ENCODE results near the gene ZSCAN18.
"Not testable (repeated sequence)": the region's sequence is repeated elsewhere in the genome, so short reads cannot be mapped to it uniquely, and the experiment has no call there.

ZSCAN18 gene, protein sequence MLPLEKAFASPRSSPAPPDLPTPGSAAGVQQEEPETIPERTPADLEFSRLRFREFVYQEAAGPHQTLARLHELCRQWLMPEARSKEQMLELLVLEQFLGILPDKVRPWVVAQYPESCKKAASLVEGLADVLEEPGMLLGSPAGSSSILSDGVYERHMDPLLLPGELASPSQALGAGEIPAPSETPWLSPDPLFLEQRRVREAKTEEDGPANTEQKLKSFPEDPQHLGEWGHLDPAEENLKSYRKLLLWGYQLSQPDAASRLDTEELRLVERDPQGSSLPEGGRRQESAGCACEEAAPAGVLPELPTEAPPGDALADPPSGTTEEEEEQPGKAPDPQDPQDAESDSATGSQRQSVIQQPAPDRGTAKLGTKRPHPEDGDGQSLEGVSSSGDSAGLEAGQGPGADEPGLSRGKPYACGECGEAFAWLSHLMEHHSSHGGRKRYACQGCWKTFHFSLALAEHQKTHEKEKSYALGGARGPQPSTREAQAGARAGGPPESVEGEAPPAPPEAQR

DNA sequence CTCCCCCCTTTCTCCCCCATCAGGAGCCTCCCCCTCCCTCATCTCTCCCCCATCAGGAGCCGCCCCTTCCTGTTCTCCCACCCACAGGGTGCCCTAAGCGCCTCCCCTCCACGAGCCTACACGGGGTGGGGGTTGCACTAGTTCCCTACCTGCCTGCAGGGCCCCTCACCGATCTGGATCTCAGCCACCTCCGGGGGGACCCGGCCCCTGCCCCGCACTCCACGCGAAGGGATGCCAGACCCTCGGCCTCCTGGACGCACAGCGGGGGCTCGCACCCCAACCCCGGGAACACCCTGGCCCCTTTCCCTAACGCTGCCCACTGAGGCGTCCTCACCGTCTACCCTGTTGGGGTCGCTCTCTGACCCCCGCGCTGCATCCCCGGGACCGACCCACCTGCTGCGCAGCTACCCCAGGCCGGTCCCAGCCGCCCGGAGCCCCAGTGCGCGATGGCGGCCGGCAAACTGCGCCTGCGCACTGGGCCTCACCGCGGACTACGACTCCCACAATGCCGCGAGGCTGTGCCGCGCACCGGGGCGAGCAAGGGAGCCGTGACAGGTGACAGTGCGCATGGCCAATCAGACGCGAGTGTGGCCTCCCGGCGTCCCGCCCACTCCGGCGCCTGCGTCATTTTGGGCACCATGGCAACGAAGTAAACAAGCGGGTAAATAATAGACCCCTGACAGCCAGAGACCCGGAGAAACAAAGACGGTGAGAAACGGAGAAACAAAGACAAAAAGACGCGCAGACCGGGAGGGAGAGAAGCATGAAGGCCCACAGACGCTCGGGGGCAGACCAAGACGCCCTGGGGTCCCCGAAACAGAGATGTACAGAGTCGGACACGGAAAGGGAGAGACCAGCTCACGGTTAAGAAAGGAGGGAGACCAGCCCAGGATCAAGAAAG is at the start of gene ZSCAN18:
ZSCAN18 (minus strand) TSS at position 451 of the 901 bp plus-strand sequence. CDS start 7,964 bp downstream, outside the sequence.
- peak; percentile 95 for DNase-seq (ENCODE audit: low read depth)

DNA sequence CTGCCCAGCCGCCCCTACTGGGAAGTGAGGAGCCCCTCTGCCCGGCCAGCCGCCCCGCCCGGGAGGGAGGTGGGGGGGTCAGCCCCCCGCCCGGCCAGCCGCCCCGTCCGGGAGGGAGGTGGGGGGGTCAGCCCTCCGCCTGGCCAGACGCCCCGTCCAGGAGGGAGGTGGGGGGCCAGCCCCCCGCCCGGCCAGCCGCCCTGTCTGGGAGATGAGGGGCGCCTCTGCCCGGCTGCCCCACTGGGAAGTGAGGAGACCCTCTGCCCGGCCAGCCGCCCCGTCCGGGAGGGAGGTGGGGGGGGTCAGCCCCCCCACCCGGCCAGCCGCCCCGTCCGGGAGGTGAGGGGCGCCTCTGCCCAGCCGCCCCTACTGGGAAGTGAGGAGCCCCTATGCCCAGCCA is 49.4 kb upstream of the ZSCAN18 start:
- DNase-seq (ENCODE audit: low read depth): not testable (repeated sequence)

DNA sequence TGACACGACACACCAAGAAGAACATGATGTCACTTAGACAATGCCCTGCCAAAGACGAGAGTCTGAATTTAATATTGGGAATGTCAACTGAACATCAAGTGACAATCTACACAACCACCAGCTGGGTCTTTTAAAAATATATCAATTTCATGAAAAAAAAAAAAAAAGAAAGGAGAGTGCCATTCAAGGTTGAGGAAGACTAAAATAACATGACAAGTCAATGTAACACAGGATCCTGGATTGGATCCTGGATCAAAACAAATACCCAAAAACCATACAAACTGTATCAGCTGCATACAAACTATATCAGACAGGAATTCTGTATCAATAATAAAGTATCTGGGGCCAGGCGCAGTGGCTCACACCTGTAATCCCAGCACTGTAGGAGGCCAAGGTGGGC is 47.8 kb upstream of the ZSCAN18 start:
- no peak for DNase-seq (ENCODE audit: low read depth)

DNA sequence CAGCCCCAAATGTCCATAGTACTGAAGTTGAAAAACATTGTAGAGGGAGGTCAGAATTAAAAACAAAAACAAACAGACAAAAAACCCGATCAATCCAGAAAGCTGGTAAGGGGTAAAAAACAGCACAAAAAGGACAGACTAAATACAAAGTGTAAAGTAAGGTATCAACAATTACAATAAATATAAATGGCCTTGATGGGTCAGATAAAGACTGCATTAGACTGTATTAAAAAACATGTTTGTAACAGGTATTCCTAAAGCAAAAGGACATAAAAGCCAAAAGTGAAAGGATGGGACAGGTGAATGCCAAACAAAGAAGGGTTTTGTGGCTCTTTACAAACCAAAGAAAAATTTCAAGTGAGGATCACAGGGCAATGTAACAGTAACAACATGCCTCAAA is 36.2 kb upstream of the ZSCAN18 start:
- no peak for DNase-seq (ENCODE audit: low read depth)

DNA sequence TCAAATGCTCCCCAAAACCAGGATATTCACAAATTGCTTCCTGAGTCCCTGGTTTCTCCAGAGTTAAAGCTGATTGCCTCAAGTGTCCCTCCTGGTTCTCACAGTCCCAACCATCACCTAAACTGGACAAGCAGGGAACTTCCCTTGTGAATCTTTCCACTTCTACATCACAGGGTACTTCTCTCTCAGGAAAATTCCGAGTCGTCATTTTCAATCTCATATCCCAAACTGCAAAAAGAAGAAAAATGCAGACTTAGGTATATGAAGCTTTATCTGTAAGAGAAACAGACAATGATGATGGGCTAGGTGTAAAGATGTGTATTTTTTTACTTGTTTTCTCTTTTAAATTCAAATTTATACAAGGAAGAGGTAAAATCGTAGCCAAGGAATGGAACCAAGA is 31.3 kb upstream of the ZSCAN18 start:
- DNase-seq (ENCODE audit: low read depth): no peak

DNA sequence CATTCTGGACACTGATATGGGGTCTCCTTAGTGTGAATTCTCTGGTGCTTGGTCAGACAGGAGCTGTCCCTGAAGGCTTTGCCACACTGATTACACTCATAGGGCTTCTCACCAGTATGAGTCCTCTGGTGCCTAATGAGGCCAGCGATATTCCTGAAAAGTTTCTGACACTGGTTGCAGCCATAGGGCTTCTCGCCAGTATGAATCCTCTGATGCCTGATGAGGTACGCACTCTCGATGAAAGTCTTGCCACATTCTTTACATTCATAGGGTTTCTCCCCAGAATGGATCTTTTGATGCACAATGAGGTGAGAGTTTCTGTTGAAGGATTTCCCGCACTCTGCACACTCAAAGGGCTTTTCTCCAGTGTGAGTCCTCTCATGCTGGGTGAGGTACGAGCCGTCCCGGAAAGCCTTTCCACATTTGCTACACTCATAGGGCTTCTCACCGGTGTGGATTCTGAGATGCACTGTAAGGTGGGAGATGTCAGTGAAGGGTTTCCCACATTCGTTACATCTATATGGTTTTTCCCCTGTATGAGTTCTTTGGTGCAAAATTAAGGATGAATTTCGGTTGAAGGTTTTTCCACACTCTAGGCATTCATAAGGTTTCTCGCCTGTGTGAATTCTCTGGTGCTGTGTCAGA is 30.1 kb upstream of the ZSCAN18 start:
- no peak for DNase-seq (ENCODE audit: low read depth)

DNA sequence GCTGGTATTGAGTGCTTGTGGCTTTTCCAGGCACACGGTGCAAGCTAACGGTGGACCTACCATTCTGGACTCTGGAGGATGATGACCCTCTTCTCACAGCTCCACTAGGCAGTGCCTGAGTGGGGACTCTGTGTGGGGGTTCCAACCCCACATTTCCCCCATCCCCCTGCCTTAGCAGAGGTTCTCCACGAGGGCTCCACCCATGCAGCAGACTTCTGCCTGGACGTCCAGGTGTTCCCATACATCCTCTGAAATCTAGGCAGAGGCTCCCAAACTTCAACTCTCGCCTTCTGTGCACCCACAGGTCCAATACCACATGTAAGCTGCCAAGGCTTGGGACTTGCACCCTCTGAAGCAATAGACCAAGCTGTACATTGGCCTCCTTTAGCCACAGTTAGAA is 25.3 kb upstream of the ZSCAN18 start:
- DNase-seq (ENCODE audit: low read depth): no peak

DNA sequence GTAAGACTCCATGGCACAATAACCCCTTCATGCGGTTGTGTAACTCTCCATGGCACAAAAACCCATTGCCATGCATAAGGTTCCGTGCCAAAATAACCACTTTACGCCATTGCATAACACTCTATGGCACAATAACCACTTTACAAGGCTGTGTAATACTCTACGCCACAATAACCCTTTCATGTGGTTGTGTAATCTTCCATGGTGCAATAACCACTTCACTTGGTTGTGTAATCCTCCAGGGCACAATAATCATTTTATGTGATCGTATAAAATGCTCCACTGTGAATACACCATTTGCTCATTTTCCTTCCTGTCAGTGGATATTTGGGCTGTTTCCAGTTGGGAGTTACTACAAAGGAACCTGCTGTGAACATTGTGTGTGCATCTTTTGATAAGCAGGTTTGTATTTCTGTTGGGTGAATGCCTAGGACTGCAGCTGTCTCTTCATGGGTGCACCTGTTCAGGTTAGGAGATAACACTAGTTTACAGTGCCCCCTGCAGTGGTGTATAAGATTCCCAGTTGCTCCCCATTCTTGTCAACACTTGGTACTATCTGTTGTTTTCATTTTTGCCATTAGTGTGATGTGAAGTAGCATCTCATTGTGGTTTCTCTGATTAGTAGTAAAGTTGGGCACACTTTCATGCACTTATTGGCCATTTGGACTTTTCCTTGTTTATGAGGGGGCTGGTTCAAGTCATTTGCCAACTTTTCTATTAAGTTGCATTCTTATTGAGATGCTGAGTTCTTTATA is 21.1 kb upstream of the ZSCAN18 start:
- no peak for DNase-seq (ENCODE audit: low read depth)

DNA sequence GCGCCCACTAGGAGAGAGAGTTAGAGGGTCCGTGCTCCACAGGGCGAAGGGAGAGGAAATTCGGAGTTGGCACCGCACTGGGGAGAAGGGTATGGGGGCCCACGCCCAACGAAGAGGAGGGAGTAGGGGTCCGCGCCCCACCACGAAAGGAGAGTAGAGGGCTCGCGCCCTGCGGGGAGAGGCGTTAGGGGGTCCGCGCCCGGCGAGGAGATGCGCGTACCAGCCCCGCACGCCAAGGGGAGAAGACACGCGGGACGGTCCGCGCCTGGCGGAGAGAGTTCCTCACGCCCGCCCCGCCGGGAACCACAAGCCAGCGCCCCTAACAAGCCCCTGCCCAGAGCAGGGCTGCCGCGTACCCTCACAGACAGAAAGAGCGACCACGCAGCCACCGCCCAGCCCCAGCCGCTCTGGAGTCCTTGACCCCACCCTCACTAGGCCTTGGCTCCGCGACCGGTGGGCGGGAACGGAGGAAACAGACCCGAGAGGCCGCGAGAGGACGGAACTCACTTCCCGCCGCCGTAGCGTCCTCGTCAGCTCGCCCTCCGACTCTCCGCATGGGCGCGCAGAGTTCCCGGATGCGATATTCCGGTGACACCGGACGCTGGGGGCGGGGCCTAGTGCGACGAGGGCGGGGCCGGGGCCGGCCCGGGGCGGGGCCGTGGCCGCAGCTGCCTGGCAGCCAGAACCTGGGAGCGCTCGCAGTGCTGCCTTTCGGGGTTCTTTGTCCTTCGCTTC is 20.0 kb upstream of the ZSCAN18 start:
- no peak for DNase-seq (ENCODE audit: low read depth)

DNA sequence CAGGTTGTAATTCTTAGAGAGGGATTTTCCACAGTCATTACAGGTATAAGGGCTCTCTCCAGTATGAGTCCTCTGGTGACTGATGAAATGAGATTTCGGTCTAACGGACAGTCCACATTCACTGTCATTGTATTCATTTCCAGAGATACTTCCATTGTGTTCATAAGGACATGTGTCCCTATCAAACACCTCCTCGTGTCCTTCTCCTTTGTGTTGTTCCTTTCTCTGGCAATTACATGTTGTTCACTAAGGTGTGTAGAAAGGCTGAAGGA is 10.5 kb upstream of the ZSCAN18 start:
- DNase-seq (ENCODE audit: low read depth): no peak

DNA sequence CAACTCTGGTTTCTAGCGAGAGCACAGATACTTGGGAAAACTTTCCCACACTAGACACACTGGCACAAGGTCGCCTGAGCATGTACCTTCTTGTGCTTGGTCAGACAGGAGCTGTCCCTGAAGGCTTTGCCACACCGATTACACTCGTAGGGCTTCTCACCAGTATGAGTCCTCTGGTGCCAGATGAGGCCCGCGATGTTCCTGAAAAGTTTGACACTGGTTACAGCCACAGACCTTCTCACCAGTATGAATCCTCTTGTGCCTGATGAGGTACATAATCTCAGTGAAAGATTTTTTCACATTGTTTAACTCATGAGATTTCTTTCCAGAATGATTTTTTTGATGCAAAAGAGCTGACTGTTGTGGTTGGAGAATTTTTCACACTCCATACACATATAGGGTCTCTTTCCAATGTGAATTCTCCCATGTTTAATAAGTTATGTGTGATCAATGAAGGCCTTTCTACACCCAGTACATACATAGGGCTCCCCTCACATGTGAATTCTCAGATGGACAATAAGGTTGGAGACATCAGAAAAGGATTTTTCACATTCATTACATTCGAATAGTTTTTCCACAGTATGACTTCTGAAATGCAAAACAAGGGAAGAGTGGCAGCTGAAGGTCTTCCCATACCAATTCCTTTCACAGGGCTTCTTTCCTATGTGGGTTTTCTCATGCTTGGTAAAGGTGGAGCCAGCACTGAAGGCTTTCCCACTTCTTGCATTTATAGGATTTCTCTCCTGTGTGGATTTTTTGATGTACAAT is 9.9 kb upstream of the ZSCAN18 start:
- DNase-seq (ENCODE audit: low read depth): no peak

DNA sequence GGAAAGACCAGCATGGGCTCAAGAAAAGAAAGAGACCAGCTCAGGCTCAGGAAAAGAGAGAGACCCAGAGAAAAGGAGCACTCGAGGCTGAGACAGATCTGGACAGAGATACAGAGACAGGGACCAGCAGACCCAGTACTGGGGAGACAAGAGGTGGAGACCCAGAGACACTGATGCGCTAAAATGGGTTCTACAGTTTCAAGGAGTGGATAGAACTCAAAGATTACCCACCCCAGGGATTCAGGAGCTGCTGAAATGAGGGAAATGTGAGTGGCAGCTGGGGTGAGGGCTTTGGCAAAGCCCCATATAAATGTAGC is 609 bp upstream of the ZSCAN18 start:
- no peak for DNase-seq (ENCODE audit: low read depth)

DNA sequence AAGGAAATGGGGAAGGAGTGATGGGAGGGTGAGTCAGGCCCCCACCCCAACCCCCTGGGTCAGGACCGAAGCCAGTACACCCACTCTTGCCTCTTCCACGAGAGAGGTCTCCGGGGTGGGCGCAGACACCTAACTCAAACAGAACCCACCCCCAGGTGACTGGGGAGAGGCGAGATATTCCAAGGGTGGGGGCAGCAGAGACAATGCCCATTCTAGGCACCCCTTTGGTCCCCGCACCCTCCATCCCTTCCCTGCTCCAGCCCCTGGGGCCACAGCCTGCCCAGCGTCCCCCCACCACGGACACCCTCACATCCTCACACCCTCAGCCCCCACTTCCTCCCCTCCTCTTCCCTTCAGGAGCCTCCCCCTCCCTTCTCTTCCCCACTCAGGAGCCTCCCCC is 682 bp downstream of the ZSCAN18 start:
- no peak for DNase-seq (ENCODE audit: low read depth)

DNA sequence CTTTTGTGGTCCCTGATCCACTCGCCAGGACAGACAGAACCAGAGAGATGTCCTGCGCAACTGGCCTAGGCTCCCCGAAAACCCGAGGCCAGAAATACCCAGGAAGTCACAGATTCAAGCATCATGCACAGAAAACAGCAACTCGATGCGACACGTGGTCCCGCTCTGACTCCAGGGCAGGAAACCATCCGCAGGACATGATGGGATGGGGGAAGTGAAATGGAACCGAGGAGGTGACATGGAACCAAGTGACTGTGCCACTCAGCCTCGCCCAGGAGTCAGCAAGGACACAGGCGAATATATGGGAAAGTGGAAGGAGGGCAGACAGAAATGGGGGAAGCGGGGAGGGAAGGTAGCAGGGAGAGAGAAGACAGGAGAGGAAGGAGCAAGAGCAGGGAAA is 1.1 kb downstream of the ZSCAN18 start:
- no peak for DNase-seq (ENCODE audit: low read depth)

DNA sequence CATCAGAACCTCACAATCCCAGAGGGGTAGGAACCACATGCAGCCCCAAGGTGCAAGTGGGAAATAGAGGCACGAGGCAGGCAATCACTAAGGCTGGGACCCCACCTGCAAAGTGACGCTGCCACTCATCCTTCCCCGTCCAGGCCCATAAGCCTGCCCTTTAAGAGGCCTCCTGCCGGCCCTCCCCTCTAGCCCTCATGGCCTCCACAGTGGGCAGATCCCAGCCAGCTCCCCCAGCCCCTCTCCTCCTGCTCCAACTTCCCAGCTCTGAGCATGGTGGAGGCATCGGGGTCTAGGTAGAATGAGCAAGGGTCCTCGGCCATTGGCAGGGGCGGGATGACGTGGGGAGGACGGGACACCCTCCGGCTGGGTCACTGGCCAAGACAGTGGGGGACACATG is 2.7 kb downstream of the ZSCAN18 start:
- no peak for DNase-seq (ENCODE audit: low read depth)

DNA sequence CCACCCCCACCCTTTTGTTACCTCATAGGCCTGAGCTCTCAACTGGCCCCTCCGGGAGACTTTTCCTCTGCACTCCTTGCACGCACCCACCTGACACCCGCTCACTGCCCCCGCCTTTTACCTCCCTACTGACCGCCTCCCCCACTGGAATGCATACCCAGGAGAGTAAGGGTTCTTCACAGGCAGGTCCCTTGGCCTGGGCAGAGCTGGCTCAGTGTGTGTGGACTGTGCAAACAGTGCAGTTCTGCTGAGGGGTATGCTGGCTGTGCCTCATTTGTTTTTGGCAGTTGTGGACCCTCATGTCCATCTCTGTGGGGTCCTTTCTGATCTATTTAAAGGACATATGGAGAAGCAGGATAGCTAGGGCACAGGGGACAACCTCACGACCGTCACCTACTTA is 5.0 kb downstream of the ZSCAN18 start:
- DNase-seq (ENCODE audit: low read depth): no peak

DNA sequence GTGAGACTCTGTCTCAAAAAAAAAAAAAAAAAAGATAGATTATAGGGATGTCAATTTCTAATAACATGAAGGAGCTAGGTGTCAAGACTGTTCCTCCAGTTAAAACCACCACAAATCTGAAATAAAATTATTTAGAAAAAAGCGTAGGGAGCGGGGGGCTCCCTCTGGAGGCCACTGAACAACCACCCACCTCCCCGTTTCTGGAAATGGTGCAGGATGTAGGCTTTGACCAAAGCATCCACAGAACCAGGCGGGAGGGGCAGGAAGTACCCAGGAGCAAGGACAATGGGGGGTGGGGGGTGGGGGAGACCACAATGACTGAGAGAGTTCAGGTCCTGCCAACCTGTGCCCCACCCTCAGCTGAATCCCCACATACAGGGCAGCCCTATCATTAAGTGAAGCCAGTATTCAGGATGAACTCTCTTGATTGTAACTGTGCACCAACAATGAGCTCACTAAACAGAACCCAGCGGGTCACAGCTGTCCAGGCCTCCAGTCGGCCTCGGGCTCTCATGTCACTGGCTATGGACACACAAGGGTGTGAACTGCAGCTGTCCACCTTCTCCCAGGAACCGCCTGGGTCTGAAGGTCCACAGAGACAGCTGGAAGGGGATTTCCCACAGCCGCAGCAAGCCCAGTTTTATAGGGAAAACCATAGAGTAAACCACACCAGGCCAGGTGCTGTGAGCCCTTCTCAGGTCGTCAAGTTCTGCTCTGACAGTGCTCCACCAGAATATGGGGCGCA is 6.6 kb downstream of the ZSCAN18 start:
- DNase-seq (ENCODE audit: low read depth): no peak

DNA sequence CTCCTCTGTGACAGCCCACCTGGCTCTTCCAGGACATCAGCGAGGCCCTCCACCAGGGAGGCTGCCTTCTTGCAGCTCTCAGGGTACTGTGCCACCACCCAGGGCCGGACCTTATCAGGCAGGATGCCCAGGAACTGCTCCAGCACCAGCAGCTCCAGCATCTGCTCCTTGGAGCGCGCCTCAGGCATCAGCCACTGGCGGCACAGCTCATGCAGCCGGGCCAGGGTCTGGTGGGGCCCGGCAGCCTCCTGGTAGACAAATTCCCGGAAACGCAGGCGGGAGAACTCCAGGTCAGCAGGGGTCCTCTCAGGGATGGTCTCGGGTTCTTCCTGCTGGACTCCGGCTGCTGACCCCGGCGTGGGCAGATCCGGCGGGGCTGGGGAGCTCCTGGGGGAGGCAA is 8.2 kb downstream of the ZSCAN18 start:
- DNase-seq (ENCODE audit: low read depth): no peak

DNA sequence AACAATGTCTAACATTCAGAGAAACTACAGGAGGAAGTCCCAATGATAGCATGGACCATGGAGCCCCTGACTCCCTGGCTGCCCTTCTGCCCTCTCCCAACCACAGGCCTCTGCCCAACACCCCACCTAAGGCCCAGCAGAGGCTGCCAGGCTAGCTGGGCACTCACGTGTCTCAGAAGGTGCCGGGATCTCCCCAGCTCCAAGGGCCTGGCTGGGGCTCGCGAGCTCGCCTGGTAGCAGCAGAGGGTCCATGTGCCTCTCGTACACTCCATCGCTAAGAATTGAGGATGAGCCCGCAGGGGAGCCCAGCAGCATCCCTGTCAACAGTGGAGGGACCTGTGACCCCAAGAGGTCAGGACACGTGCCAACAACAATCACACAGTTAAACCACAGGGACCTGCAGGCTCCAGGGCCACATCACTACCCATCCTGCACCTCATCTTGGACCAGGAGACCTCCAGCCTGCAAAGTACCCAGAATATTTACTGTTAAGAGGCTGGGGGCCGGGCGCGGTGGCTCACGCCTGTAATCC is 9.4 kb downstream of the ZSCAN18 start:
- DNase-seq (ENCODE audit: low read depth): no peak
